ENCODE results near the gene SERTM1.
A peak's percentile ranks its signal among the peaks of the same experiment; 100 is the strongest.

SERTM1 gene

DNA sequence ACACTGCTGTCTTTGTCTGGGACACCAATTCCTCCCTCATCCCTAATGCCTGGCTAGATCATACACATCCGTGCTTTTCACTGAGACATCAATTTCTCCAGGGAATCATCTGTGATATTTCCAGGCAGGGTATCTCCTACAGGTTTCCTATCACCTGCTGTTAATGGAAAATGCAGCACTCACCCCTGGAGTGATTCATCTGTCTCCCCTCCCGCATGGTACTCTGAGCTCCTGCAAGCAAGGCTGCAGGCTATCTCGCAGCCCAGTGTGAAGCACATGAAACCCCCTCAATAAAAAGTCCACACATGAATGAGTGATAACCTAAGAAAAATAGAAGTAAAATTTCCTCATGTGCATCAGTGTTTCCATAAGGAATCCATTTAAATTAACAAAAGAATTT lies 38.5 kb downstream of the SERTM1 start:
- DNase-seq, result no peak

DNA sequence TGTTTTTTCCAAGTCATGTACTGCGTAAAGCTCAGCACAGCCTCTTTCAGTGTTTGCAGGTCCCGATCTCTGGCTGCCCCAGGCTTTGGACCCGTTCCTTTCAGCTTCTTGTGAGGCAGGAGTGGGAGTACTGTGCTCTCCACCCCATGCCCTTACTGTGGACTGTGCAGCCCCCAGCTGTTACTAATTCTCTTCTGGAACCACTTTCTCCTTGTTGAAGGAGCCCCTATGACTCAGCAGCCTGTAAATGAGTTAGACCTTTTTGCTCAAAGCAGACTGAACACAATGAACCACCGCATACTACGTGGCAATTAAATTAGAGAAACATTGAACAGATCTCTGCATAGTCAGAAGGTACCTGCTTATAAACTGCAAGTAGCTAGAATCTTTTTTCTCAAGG lies 39.0 kb downstream of the SERTM1 start:
- no peak for DNase-seq

DNA sequence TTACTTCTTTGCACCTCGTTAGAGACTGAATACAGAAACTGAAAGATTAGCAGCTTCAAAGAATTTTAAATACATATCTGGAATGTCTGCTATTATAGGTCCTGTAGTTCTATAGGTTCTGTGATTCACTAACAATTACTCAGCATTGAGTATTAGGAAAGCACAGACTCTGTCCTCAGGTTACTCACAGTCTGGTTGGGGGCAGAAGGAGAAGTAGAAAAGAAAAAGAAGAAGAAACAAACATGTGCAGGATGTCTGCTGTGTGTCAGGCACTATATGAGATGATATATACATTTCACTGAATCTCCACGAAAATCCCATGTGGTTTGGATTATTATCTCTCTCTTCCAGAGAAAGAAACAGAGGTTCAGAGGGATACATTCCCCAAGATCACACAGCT lies 40.1 kb downstream of the SERTM1 start:
- no peak for DNase-seq

DNA sequence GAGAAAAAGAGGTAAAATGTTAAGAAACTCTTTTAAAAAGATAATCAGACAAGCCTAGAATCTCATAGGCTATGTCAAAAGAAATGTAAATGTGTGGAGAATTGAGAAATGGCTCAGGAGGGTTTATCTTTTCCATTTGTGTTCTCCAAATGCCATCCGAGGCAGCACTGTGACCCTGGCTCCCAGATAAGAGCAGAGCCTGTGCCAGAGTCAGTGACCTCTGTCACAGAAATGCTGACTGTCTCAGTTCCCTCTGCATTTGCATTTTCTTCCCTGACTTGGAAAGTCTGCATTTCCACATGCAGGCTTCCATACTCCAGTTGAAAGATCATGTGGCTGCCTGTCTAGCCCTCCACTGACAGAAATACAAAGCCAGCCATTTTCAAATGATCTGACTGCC lies 42.0 kb downstream of the SERTM1 start:
- no peak for DNase-seq

DNA sequence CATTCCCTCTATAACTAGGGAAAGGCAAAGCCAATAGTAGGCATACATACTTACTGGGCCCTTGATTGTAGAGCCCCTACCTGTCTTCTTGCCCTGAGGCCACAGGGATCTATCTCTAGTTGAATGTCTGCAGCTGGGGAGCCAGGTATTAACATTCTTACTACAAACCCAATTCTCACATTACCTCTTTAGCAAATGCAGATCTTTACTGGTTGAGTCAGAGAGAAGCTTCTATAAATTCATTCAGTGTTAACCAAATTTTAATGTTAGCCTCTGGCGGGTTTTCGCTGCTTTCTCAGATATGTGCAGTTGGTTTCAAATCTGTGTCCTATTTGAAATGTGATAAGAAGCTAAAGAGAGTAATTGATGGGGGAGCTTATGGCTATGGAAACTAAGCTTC lies 43.2 kb downstream of the SERTM1 start:
- DNase-seq, result no peak

DNA sequence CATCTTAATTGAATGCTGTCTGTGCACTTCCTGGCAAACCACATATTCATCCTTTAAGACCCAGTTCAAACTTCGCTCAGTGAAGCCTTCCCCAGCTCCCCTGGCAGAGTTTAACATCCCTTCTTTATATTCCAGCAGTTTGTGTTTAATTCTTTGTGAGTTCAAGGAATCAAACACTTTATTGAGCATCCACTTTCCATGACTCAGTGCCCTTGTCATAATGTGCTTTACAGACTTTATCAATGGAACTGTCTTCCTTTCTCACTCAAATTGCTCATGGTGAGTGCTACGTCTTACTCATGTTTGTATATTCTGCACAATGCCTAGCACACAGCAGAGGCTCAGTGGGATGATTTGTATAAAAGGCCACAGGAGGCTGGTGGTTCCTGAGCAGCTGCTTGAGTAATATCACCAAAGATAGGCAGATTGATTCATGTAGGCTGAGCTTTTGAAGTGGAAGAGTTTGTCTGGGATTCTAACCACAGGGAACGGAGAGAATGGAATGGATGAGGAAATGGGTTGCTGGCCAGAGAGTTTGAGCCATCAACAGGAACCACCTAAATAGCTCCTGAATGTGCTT lies 44.2 kb downstream of the SERTM1 start:
- no peak for DNase-seq

DNA sequence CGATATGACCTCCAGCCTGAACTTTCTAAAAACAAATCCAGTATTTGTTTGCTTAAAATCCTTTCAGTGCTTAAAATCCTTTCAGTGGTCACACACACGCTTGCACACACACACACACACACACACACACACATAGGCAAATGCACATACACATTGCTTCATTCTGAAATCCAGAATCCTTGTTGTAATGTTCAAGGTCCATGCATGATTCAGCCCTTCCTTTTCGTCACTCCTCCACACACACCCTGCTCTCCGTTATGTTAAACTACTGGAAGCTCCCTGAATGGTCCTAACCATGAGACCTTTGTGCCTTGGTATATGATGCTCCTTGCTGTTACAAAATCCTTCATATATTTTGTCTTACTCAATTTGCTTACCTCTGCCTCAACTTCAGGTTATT lies 44.9 kb downstream of the SERTM1 start:
- DNase-seq, result no peak

DNA sequence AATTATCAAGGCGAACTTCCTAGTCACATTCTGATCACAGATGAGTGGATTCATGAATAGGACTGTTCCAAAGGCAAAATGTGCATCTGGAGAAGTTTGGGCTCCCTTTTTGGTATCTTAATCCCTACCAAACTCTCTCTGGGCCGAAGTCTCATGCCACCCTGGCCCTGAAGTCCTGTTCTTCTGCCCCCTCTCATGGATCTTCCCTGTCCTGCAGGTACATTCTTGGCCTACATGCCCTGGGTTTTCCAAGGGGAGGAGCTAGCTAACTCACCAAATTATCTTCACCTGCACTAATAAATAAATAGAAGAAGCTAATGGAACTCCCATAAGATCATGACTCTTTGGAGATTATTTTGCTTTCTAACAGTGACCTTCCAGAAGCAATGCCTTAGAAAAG lies 50.3 kb downstream of the SERTM1 start:
- no peak for DNase-seq

DNA sequence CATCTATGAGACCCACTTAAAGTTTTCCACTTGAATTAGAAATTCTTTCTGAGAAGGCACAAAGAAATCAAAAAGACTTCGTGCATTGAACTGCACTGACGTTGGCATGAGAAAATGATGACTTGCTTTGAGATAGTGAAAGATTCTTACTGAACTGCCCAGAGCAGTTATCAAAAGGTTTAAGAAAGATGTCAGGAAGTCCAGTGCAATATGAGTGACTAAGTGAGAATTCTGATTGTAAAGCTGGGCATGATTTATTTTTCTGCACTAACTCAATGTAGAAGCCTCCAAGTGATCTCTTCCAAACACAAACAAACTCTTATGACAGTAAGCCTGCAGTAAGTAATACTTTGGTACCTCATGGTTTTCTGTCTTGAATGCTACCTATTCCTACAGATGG lies 52.1 kb downstream of the SERTM1 start:
- no peak for DNase-seq

DNA sequence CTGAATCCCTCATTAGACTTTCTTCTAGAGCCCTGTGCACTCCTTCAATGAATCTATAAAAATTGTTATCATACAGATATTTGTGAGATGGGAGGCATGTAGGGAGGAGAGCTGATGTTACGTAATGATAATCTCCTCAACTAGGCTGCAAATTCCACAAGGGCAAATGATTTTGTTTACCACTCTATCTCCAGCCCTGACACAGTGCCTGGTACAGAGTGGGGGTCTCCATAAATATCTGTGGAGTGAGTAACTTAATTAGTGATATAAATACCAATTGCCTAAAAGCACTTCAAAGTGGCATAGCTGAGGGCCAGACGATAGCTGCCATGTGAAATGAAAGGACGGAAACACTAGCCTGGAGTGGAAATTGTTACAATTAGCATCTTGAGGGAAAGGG lies 54.2 kb downstream of the SERTM1 start:
- DNase-seq, result no peak

DNA sequence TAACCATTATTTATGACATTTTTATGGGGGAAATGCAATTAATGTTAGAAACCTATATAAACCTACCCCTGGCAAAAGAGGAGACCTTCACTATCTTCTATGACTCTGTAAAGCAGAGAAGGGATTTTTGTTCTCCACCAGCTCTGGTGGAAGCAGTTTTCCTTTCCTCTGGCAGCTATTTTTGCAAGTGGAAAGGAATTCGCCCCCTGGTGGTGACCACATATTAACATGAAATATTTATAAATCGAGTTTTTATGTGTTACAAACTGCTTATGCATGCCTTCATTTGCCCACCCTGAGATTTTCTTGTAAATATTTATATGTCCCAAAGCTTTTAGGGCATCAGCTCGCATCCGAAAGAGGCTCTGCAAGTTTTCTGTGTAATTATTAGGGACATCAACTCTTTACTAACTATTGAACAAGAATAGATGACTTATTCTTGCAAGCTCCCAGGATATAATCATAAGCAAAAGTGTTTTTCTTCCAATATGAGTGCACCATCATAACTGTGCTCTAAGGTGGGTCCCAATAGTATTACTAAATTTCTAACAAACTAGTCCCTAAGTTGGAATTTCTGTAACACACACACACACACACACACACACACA lies 62.4 kb downstream of the SERTM1 start:
- peak; percentile 43 for DNase-seq

DNA sequence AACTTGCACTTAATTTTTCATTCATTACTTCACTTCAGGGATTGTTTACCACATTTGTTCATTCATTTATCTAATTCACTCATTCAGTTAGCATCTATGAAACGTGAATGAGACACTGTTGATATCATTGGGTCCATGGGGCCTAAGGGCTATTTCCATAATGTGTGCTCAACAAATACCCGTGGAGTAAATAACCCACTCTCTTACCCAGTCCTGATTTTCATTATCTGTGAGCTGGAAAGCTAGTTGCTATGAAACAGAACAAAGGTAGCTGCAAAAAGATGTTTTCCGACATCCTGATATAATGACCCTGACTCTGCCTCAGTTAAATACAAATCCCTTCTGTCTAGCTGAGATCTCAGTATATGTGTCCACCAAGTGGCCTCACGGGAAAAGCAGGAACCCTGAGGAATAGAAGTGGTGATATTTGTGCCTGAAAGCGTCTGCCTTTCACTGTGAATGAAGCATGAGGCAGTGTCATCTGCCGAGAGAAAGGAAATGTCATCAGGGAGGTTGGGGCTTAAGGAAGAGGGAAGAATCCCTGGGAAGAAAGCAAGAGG lies 63.8 kb downstream of the SERTM1 start:
- DNase-seq, result no peak

DNA sequence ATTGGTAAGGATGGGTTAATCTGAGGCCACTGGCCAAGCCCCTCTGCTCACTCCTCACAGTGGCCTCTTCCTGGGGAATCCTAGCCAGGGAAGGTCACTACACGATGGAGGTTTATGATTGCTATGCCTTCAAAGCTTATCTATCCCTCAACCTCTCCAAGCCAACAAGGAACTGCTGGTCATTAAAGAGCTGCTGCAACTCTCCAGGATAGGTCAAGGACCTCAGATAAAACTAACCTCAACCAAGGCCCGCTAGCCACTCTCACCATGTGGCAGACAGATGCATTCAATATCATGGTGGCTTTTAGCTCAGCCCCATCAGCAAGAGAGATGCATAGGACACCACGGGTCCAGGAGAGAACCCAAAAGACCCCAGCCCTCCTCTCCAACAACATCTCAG lies 71.6 kb downstream of the SERTM1 start:
- DNase-seq, result no peak

DNA sequence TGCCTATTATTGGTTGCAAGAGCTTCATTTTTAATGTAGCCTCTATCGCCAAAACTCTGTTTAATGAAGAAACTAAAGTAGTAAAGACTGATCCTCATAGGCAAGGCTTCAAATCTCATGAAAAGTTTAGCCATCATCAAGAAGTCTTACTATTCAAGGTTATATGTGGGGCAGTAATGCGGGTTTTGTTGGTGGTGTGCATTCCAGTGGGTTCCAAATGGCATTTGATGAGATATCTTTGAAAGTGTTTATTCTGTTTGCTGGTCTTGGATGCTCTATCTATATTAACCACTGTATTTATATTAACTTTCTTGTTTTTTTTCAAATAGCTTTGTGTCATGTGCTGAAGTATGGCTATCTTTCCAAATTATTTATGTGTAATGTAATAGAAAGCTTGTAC lies 72.2 kb downstream of the SERTM1 start:
- no peak for DNase-seq

All from RPMI8226 (cell line).